ENCODE results near the gene CACNA1C.
A peak's percentile ranks its signal among the peaks of the same experiment; 100 is the strongest.

CACNA1C gene

DNA sequence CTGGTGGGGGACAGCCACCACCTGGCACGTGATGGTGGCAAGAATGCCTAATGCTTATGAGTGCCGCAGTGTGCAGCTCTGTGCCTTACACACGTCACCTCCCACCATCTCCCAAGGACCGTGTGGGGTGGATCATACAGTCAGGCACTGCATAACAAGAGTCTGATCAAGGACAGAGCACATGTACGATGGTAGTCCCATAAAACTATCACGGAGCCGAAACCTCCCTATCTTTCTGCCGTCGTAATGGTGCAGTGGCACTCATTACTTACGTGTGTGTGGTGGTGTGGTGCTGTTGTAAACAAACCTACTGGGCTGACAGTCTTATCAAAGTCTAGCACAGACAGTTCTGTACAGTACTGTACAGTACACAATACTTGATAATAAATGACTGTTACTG is 89.3 kb downstream of the CACNA1C start:
- no peak for DNase-seq

DNA sequence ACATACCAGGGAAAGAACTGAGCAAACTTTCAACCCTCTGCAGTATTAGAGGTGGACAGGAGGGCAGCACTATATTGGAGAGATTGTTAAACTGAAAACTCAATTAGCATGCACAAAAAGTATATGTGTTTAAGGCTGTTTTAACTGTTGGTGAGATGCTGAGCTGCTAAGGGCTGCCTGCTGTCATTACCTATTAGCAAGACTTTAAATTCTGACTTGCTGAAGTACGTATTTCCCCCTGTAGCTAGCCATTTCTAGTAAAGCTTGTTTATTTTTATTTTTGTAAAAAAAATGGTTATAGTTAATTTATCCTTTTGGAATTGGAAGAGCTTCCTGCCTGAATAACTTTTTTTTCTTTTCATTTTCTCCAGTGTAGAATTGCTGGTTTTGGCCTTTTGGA is 92.2 kb downstream of the CACNA1C start:
- DNase-seq: no peak

DNA sequence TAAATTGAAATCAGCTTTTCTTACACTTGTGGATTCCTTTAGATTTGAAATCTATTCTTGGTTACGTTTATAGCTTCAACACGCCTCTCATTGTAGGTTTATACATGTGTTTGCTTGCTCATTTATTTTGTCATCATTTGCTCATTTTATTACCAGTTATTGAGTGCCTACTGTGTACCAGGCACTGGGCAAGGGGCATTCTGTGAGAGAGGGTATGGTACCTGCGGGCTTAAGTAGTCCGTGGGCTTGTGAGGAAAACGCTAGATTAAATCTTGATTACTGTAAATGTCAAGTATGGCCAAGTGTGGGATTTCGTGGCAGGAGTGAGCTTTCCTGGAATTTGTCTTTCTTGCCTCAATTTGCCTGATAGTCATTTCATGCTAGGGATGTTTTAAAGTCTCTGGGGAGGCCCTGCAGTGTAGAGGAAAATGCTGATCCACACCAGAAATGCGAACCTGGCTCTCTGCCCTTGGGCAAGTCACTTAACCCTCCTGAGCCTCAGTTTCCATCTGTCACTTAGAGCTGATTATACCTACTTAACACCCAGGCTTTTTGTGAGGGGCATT is 92.7 kb downstream of the CACNA1C start:
- DNase-seq: no peak

DNA sequence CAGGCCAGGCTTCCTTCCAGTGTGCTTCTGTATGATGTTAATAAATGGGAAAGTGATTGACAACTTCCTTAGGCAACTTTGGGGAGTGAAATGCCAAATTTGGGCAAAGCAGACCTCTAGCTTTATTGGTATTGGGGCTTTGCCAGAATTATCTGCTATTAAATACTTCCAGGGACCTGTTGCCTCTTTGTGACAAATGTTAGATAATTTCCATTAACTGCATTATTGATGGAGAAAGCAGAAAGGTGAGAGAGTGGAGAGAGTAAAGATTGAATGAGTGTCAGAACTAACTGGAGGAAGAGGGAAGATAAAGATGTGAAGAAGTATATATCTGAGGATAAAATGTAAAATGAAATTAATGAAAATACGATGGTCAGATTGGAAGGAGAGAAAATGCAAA is 94.5 kb downstream of the CACNA1C start:
- no peak for DNase-seq

DNA sequence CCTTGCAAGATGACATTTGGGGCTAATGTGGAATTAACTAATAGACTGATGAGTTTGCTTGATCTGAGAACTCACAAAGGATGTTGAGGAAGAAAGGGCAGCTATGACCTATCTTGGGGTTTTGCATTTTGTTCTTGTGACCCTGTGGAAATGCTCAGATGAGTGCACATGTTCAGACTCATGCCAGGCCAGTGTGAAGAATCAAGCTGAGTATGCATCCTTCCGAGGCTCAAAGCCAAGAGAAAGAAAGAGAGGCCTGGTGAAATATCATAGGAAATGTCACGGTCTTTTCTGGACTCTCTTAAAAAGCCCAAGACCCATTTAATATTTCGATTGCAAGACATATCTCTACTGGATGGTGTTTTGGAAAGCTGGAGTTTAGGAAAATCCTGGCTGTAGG is 96.3 kb downstream of the CACNA1C start:
- no peak for DNase-seq

DNA sequence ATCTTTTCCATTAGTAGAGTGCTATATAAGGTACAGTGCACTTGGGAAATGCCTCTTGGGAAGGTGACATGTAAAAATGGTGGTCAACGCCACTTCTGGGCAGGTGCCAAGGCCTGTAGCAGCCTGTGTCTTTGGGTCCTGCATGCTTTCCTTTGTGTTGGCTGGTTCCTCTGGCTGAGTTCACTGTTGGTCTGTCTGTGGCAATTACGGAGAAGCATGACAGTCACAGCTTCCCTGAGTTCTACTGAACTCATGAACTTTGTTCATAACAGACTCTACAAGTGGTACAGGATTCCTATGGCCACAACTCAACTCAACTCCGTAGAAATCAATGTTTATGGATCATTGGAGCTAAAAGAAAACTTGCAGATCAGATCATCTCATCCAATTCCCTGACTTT is 98.0 kb downstream of the CACNA1C start:
- DNase-seq: no peak

DNA sequence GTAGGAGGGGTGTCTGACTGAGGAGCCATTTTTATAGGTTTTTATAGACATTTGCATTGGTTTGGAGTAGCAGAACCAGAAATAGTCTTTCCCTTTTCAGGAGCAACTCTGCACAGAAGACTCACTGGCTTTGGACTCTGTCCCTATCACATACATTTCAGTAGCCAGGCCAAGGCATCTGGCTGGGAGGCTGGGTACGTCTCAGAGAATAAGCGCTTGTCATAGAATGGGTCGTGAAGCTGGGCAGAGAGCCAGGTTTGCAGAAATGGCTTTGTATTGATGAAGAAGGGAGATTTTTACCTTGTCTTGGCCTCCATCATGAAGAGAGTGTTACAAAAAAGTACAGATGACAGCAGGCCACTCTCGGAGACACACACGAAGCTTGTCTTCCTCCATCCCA is 98.6 kb downstream of the CACNA1C start:
- no peak for DNase-seq

DNA sequence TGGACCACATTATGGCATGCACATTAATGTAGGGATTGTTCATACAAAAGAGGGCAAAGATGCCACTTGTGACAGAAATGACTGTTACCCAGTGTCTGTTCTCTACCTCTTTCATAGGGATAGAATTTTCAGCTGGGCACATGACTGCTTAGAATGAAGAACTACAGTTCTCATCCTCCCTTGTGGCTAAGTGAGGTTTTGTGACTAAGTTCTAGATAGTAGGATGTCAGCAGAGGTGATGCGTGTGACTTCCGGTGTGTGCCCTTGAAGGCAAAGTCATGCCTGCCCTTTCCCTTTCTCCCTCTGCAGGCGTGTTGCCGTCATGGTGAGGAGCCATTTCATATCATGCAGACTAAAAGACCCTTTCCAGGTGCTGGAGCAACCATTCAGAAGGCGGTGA is 99.3 kb downstream of the CACNA1C start:
- DNase-seq: no peak

DNA sequence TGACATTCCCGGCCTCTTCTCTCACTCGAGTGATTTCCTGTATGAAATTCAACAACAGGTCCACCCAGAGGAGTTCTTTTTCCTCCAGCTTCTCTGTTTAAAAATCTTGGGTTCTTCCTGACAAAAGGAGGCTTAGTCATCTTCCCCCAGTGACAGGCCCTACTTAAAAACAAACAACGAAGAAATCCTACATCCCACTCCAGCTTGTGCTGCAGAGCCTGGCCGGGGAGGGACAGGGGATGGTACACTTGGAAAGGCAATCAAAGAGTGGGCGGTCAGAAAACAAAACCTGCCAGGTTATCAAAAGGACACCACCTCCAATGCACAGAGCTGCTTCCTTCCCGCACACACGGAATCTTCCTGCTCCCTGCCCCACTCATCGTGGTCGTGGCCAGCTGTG is 101.3 kb downstream of the CACNA1C start:
- peak; percentile 68 for DNase-seq

DNA sequence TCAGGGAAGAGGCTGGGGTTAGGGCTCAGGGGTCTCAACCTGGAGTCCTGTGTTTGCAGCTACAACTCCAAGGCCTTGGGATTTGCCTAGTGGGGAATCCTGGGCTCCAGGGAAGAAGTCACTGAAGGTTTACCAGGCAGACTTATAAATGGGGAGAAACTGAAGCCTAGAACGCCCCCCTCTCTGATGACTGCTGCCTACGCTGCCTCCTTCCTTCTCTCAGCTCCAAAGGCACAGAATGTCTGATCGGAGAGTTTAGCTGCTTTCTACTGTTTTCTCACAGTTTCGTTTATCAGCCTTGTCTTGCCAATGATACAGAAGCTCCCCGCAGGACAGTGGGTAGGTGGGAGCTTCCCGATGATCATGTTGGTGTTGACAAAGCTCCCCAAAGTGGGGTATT is 101.7 kb downstream of the CACNA1C start:
- no peak for DNase-seq

DNA sequence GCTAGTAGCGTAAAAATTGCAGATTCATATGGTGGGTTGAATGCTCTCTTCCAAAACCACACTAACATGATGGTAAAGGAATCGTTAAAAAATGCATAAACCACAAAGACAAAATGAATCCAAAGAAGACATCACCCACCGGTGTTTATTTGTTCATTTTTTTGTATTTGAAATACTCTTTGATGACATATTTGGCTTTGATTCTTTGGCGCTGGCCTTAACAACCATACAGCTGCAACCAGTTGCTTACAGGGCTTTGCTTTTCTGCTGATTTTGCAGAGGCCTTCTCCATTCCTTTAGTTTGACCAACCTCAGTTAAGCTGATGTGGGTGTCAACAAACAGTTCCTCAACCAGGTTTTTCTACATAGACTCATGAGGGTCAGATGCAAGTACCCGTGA is 103.5 kb downstream of the CACNA1C start:
- DNase-seq: peak; percentile 21

DNA sequence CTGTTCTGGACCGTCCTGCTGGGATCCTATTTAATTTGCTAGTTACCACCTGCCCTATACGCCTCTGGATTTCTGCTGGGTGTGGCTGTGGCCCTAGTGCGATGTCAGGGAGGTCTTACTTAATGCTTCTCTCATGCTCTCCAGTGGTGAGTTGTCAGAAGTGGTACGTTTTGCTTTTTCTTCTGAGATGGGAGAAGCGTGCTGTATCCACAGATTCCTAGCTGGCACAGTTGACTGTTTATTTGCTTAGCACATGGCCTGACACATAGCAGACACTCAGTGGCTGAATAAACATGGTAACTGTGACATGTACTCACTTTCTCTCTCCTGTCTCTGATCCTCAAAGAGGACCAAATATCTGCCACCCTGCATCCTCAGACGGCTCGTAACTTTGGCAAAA is 107.3 kb downstream of the CACNA1C start:
- DNase-seq: no peak

DNA sequence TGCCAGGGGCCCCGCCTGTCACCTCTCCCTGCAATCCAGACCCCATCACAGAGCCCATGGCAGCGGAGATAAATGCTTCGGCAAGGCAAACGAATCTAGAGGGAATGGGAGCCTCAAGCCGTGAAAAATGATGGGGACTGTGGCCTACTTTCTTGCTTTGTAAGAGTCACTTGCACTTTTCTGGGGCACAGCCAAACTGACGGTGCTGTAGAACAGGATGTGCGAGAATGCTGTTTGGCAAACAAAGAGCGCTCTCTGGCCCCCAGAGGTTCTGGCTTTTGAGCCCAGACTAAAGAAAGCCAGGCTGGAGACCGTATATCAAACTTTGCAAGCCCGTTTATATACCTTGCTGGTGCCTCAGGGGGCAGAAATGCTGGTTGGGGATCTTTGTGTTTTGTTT is 108.7 kb downstream of the CACNA1C start:
- DNase-seq: no peak

DNA sequence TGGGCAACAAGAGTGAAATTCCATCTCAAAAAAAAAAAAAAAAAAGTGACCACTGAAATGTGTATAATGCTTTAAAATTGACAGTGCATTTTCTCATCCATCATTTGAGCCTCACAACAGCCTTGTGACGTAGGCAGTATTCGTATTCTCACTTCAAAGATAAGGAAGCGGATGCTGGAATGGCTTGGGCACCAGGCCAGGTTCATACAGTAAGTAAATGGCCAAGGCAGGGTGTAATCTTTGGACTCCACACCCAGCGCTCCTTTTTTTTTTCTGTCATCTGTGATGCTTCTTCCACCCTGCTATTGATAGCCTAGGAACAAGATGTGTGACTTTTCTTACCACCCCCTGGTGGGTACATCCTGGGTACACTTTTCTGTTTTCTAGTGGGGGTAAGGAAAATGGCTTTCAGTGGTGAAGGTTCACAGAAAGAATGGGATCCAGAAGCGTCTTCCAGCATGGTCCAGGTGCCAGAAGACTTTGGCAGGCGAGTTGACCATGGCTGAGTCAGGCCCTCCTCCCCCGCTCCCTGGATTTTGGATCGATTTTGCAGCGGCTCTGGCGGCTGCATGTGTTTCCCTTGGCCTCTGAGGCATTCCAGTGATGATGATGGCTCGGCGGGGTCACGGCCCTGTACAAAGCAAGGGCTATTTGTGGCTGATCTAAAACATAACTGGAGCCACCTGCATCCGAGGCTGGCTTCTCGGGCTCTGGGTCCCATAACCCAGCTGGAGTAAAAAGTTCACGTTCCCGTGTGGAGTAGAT is 110.6 kb downstream of the CACNA1C start:
- DNase-seq: peak; percentile 82

DNA sequence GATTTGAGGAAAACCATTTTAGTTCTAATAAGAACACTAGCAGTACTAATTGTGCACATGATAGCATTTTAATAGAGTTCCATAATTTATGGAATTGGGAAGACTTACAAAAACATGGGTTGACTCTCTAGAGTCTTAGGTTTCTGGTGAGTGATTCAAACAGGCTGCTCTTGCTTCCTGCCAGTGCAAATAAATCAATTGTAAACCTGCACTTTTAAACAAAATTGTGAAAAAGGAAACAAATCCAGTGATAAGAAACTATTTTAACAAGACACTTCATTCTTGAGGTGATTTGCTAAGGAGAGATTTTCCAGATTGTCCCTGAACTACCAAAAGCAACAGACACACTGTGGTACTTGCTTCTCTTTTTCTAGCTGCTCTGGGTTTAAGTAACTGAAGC is 112.2 kb downstream of the CACNA1C start:
- DNase-seq: peak; percentile 33

DNA sequence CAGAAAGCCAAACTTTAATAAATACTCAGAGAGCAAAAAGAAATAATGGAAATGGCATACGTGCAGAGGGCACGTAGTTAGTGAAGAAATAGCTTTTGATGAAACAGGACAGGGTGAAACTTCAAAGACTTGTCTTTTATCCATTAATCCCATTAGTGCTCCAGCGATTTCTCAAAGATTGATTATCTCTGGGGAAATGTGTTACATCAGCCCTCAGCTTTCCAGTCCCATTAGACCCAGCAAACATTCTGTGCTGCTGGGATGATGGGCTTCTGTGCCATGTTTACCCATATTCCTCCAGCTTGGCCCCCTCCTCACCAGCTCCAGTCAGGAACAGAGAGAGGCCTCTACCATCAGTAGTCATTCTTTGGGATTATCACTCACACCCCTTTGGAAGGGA is 113.1 kb downstream of the CACNA1C start:
- no peak for DNase-seq

DNA sequence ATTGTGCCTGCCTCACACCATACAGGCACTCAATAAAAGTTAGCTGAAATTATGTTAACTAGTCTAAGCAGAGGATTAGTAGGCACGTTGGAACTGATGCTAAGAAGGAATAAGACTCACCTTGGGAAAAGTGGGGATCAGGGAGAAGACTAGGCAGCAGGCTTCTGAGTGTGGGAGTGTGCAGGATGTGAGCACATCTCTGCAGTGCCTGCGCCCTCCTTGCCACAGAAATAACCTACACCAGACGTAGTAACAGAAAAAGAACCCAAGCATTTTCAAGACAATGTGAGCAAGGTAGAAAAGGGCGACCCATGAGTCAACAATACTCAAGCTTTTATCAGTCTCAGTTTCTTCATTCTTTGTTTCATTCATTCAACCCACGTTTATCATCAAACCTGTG is 113.9 kb downstream of the CACNA1C start:
- DNase-seq: no peak

DNA sequence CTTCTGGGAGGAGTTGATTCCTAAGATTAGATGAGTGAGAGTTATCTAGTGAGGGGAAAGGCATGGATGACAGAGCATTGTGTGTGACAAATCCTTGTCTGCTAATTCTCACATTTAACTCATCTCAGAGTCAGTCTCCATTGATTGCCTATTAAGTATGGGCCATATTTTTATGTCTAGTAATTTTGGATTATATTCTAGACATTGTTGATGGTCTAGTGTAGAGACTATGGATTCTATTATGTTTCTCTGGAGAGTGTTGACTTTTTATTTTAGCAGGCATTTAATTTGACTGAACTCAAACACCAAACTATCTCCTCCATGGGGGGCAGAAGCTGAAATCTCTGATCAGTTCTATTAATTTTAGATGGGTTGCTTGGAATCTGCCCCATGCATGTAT is 114.4 kb downstream of the CACNA1C start:
- DNase-seq: no peak

DNA sequence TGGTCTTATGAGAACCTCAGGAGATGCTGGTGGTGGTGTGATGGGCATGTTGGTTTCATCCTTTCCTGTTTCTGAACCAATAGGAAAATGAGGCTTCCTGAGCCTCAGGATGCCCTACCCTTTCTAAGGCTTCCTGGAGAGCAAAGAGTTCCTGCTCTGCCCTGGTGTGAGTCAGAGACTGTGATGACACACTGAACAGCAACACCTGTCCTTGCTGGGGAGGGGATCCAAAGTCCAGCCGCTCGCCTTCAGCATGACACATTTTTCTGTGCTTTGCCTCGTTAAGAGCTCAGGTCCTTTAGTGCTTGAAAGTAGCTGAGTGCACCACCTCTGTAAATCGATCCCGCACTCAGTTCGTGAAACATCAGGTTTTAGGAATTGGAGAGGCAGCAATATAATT is 116.0 kb downstream of the CACNA1C start:
- peak; percentile 35 for DNase-seq

DNA sequence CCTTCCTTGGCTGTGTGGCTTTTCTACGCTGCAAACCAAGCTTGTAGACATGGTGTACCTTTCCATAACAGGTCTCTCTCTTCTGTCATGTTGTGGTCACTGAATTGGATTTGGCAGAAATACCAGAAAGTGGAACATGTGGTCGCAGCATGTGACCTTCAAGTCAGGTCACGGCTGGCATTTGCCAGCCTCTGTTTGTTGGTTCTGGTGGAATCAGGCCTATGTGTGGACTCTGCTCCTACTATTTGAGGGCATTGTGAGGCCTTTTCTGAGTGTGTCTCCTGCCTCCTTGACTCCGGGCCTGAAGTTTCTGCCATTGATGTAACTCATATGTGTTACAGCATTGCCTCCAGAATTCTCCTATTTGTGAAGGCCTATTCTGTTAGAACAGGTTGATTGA is 116.7 kb downstream of the CACNA1C start:
- no peak for DNase-seq

DNA sequence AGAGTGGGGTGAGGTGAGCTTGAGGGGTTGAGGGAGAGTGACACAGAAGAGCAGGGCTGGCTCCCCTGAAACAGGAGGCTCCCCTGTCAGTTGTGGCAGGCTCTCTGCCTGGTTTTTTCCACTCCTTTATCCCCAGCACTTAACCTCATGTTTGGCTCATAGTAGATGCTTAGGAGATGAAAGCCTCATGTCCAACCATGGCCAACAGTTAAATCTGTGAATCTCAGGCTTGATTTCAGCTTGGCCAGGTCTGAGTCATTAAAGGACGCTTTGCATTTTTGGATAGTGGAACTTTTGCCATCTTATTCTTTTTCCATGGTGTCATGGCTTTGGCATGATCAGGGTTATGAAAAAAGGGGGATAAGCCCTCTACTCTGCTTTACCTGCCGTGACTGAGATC is 117.2 kb downstream of the CACNA1C start:
- DNase-seq: peak; percentile 37

DNA sequence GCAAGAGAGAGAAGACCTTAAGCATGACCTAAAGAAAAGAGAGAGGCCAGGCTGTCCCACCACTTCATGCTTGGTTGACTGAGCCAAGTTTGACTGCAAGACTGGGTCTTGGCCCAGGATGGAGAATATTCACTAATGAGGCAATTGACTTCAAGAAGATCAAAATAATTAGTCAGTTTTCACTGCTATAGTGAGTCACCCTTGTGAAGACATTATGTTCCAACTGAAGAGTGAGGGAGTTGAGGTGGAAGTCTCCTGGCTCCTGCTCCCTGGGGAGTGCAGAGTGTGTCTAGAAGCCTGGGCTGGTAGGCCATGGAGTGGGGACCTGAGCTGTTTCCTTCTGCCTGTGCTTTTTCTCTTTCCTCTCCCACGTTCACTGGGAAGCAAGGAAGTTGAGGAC is 117.6 kb downstream of the CACNA1C start:
- DNase-seq: peak; percentile 48

DNA sequence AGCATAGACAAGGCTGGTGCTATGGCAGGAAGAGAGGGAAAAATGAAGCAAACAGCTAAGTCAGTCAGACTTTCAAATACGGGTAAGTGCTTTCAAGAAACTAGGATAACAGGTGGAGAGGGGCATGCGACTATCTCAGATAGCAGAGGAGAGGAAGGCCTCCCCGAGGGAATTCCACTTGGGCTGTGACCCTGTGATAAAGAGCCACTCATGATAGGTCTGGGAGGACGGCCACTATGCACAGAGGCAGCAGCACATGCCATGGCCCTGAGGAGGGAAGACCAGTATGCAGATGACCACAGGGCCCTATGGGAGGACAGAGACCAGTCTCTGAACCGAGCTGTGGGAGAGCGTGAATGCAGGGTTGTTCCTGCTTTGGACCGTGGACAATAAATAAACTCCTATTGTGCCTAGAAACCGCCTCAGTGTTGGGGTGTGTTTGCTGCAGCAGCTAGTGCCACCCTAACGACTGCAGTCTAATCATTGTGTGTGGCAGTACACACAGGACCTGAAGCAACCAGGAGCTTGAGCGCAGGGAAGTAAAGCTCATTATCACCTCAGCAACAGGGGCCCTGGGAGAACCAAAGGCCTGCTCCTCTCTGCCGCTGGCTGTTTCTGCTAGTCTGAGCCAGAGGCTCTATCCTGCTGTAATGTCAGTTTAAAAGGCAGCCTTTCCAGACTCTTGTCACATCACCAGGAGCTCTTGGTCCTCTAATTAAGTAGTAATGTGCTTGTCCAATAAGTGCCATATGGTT is 119.1 kb downstream of the CACNA1C start:
- no peak for DNase-seq

DNA sequence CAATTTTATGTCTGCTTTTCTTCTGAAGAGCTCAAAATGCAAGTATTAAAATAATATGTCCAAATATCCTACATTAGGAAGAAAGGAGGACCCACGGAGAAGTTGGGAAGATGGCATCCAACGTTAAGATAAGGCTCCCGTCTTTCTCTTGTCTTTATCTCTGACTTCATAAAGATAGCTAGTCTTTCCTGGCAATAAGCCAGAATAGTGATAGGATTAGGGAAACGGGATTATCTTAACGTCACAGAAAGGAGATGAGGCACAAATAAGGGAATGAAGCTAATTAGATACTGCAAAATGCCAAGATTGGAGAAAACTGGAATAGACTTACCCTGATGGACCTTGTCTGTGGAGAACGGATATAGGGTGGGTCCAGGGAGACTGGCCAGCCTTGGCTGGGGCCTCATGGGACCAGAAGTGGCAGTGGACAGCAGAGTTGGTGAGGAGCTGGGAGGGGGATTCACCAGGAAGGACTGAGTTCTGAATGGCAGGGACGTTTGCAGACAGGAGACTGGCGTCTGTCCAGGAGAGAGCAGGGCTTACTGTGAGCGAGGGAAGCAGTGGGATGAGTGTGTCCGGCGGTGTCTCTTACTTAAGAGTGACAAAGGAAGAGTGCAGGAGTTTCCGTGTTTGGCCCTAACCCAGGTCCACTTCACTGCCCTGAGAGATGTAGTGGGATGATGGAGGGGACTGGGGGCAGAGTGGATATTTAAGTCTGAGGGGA is 119.9 kb downstream of the CACNA1C start:
- no peak for DNase-seq
